Neutrophil (primary cell): Measurements from ENCODE around the gene SEC22A.

ENCODE experiments used
- H3K27ac ChIP-seq: fragments of 200-600 bp; sonication (generic); 2 replicates; pipeline ENCODE4 v1.5.1; 2016; ENCODE audit warnings: mild to moderate bottlenecking, moderate library complexity
- H3K27me3 ChIP-seq: fragments of 200-600 bp; sonication (generic); 2 replicates; pipeline ENCODE4 v1.6.0; 2016; ENCODE audit warnings: mild to moderate bottlenecking
- H3K36me3 ChIP-seq: fragments of 200-600 bp; sonication (generic); 2 replicates; pipeline ENCODE4 v1.5.1; 2017
- H3K4me1 ChIP-seq, 2 experiments: fragments of 200-600 bp in 1 of 2; sonication (generic) in 1 of 2; 1 replicate in 1 of 2; 2 replicates in 1 of 2; pipeline versions ENCODE4 v1.5.1 to v1.6.1; 2013 to 2016; ENCODE audit warnings: low read depth in 1 of 2, low read length in 1 of 2, mild to moderate bottlenecking in 1 of 2, moderate library complexity in 1 of 2; ENCODE audit not compliant: control insufficient read depth in 1 of 2, insufficient read depth in 1 of 2
- H3K4me3 ChIP-seq, 2 experiments: fragments of 200-600 bp in 1 of 2; sonication (generic) in 1 of 2; 1 replicate in 1 of 2; 2 replicates in 1 of 2; pipeline ENCODE4 v1.5.1; 2013 to 2016; ENCODE audit warnings: low read depth in 1 of 2, low read length in 1 of 2, mild to moderate bottlenecking in 1 of 2, moderate library complexity in 1 of 2
- H3K9me3 ChIP-seq: fragments of 200-600 bp; sonication (generic); 2 replicates; pipeline ENCODE4 v1.5.1; 2016
- TF ChIP-seq, protein P1 (sequence below): fragments of 200-600 bp; sonication (generic); IDR thresholded peaks from 2 replicates; pipeline ENCODE4 v1.5.1; 2016; ENCODE audit warnings: antibody characterized with exemption

Gene SEC22A

DNA sequence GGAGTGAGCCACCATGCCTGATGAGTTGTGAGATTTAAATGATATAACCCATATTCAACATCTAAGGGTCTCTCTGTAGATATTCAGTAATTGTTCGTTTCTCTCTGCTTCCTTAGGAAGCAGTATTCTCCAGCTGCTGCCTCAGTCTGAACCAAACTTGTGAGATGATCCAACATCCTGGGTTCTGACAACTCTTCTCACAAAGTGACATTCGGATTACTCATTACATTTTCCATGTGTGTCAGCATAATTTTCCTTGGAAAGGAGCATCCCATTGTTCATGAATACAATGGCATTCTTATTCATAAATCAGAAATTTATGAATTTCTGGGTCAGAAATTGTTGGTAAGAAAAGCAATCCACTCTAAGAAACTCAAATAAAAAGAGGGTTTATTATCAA lies 15.0 kb upstream of the SEC22A start:
- H3K36me3 ChIP-seq = no peaks in the 10 kb centered on the region

DNA sequence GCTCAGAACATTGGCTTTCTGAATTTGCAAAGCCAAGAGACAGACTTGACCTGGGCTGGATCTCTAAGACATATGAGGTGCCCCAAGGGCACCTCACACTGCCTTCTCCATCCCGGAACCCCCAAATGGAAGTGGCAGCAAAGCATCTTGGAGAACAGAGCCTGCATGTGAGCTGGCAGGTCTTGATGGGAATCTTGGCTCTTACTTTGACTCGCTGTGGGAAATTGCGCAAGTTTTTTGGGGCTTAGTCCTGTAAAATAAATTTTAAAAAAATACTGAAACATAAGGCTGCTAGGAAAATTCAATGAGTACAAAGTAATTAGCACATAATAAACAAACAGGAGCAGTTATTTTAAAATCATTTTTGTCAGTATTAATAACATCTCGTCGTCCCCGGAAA lies 13.7 kb upstream of the SEC22A start:
- TF ChIP-seq, protein P1, sequence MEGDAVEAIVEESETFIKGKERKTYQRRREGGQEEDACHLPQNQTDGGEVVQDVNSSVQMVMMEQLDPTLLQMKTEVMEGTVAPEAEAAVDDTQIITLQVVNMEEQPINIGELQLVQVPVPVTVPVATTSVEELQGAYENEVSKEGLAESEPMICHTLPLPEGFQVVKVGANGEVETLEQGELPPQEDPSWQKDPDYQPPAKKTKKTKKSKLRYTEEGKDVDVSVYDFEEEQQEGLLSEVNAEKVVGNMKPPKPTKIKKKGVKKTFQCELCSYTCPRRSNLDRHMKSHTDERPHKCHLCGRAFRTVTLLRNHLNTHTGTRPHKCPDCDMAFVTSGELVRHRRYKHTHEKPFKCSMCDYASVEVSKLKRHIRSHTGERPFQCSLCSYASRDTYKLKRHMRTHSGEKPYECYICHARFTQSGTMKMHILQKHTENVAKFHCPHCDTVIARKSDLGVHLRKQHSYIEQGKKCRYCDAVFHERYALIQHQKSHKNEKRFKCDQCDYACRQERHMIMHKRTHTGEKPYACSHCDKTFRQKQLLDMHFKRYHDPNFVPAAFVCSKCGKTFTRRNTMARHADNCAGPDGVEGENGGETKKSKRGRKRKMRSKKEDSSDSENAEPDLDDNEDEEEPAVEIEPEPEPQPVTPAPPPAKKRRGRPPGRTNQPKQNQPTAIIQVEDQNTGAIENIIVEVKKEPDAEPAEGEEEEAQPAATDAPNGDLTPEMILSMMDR = no peak
- Histone ChIP-seq H3K4me1 (no peaks in the 10 kb centered on the region), H3K4me3 (no peak overlapping the region), H3K27me3 (no peaks in the 10 kb centered on the region), H3K27ac (no peak overlapping the region), H3K9me3 (no peaks in the 10 kb centered on the region), H3K36me3 (no peaks in the 10 kb centered on the region)

More for the DNA sequence above, 15.0 kb upstream of the SEC22A start:
- Histone ChIP-seq H3K4me3 (no peak overlapping the region), H3K27ac (no peak overlapping the region), H3K27me3 (no peaks in the 10 kb centered on the region), H3K4me1 (no peaks in the 10 kb centered on the region), H3K9me3 (no peaks in the 10 kb centered on the region)
- TF ChIP-seq, protein P1 = no peak

DNA sequence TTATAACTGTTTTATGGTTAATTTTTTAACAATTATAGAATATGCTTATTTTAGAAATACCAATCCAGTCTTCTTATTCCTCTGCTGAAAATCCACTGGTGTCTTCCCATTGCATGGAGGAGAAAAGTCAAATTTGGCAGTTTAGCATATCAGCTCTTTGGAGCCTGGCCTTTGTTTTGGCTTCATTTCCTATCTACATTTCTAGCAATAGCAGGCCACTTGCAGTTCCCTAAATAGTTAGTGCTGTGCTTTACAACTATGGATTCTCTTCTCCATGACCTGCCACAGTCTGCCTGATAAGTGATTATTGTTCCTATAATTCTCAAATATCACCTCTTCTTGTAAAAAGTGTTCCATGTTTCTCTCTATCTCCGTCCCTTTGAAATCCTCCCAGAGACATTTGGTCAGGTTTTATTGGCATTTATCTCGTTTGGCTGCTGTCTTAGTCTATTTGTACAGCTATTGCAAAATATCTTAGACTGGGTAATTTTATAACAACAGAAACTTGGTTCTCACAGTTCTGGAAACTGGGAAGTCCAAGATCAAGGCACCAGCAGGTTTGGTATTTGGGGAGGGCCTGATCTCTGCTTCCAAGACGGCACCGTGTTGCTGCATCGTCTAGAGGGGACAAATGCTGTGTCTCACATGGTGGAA lies 8.2 kb upstream of the SEC22A start:
- no peaks in the 10 kb centered on the region for H3K36me3 ChIP-seq
- TF ChIP-seq, protein P1 = no peak
- no peaks in the 10 kb centered on the region for H3K4me1 ChIP-seq
- H3K27me3 ChIP-seq = no peaks in the 10 kb centered on the region
- no peak overlapping the region for H3K27ac ChIP-seq
- no peaks in the 10 kb centered on the region for H3K9me3 ChIP-seq
- no peak overlapping the region for H3K4me3 ChIP-seq

DNA sequence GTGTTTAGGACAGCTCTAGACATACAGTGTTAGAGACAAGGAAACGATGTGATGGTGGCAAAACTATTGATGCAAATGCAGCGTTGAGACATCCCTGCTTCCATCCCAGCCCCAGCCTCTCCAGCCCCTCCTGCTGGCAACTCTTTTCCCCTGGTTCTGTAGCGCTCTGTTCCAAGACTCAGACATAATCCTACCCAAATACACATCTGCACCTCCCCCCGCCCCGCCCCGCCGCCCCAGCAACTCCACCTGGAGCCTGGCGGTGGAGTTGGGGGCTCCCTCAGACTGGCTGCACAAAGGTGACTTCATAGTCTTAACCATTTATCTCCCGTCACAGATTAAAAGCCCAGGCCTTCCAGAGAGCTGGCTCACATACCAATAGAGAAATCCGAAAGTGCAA lies 7.2 kb upstream of the SEC22A start:
- TF ChIP-seq, protein P1 = no peak
- H3K4me1 ChIP-seq = no peaks in the 10 kb centered on the region
- H3K4me3 ChIP-seq = no peak overlapping the region
- no peak overlapping the region for H3K27ac ChIP-seq
- H3K9me3 ChIP-seq = no peaks in the 10 kb centered on the region
- H3K27me3 ChIP-seq = no peaks in the 10 kb centered on the region
- no peaks in the 10 kb centered on the region for H3K36me3 ChIP-seq

DNA sequence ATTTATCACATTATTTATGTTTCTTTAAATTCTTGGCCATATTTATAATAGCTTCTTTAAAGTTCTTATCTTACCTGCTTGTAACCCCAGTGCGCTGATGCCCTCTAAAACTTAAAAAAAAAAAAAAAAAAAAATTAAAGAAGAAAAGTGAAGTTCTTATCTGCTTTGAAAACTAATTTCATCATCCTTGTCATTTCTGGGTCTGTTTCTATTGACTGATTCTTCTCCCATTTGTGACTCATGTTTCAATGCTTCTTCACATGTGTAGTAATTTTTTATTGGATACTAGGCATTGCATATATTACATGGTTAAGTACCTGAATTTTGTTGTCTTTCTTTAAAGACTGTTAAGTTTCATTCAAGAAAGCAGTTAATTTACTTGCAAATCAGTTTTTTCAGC lies 3.4 kb upstream of the SEC22A start:
- H3K4me1 ChIP-seq = peaks cover 9 to 11% of the 10 kb centered on the region in 2 experiments
- TF ChIP-seq, protein P1 = no peak
- H3K36me3 ChIP-seq = no peaks in the 10 kb centered on the region
- no peak overlapping the region for H3K27ac ChIP-seq
- no peaks in the 10 kb centered on the region for H3K9me3 ChIP-seq
- H3K4me3 ChIP-seq = no peak overlapping the region
- no peaks in the 10 kb centered on the region for H3K27me3 ChIP-seq

DNA sequence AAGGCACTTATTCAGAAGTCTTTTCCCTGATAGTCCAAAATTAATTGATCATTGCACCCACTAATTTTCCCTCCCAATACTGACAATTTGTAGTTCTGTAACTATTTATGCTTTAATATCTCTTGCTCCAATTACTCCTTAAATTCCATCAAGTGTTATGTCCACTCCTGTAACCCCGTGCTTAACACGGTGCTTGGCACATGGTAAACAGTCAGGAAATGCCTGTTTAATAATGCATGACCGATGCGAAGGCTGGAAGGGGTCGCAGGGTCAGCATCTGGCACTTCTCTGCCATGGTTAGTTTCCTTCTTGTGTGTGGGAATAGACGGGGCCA lies 553 bp upstream of the SEC22A start:
- H3K27me3 ChIP-seq = no peaks in the 10 kb centered on the region
- peak overlapping the region; percentile 53 for H3K27ac ChIP-seq
- H3K4me3 ChIP-seq = peak overlapping the region; percentile 72 to 88
- H3K4me1 ChIP-seq = peaks cover 9 to 11% of the 10 kb centered on the region in 2 experiments
- TF ChIP-seq, protein P1 = no peak
- no peaks in the 10 kb centered on the region for H3K9me3 ChIP-seq
- no peaks in the 10 kb centered on the region for H3K36me3 ChIP-seq
